HepG2 (cell line): ENCODE measurements around the gene CFAP100. TPM values are rescaled to one million over a fixed set of nuclear protein-coding genes. Genes with fewer than 3 reads are reported as not detected.
A peak's percentile ranks its signal among the peaks of the same experiment; 100 is the strongest.

Experiments used
- CBX2 ChIP-seq, 2 experiments: fragments of 200-600 bp in 1 of 2; sonication (generic); formaldehyde crosslinking in 1 of 2; IDR thresholded peaks; 2 replicates each; pipeline versions ENCODE4 v1.7.0 to v1.8.1; 2018 to 2022; ENCODE audit warnings: low read depth in 2 of 2, low read length in 1 of 2, mild to moderate bottlenecking in 1 of 2, missing genetic modification reagents in 1 of 2
- HMG20B ChIP-seq: conservative IDR thresholded peaks from 2 replicates; pipeline ENCODE4 v1.6.1; 2016; ENCODE audit warnings: missing genetic modification reagents, missing compliant biosample characterization
- KMT2A ChIP-seq: sonication (generic); formaldehyde crosslinking; IDR thresholded peaks from 2 replicates; pipeline ENCODE4 v1.4.0; 2020; ENCODE audit warnings: missing genetic modification reagents
- LCORL ChIP-seq, 2 experiments: fragments of 450-650 bp in 1 of 2; sonication (generic) in 1 of 2; formaldehyde crosslinking in 1 of 2; IDR thresholded peaks; 2 replicates each; pipeline versions ENCODE4 v1.5.0 to v1.6.1; 2017 to 2020; ENCODE audit warnings: antibody characterized with exemption in 1 of 2, missing genetic modification reagents in 1 of 2
- ONECUT2 ChIP-seq: sonication (generic); formaldehyde crosslinking; IDR thresholded peaks from 2 replicates; pipeline ENCODE4 v1.4.0; 2020; ENCODE audit warnings: missing genetic modification reagents
- RFXAP ChIP-seq: sonication (generic); formaldehyde crosslinking; IDR thresholded peaks from 2 replicates; pipeline ENCODE4 v1.4.0; 2020; ENCODE audit warnings: missing genetic modification reagents, borderline replicate concordance
- SAFB2 ChIP-seq: sonication (generic); formaldehyde crosslinking; IDR thresholded peaks from 2 replicates; pipeline ENCODE4 v1.5.1; 2020; ENCODE audit warnings: missing genetic modification reagents, low read depth, mild to moderate bottlenecking, borderline replicate concordance
- SALL1 ChIP-seq: sonication (generic); formaldehyde crosslinking; IDR thresholded peaks from 2 replicates; pipeline ENCODE4 v1.8.0; 2022; ENCODE audit warnings: mild to moderate bottlenecking, missing genetic modification reagents
- TAF1 ChIP-seq: sonication (generic); formaldehyde crosslinking; IDR thresholded peaks from 2 replicates; pipeline ENCODE4 v1.4.0; 2020; ENCODE audit warnings: missing genetic modification reagents
- TCF7 ChIP-seq: sonication (generic); IDR thresholded peaks from 2 replicates; pipeline ENCODE4 v1.6.1; 2016; ENCODE audit warnings: antibody characterized with exemption, low read depth
- ZFP36L1 ChIP-seq: sonication (generic); formaldehyde crosslinking; IDR thresholded peaks from 2 replicates; pipeline ENCODE4 v1.8.0; 2022; ENCODE audit warnings: mild to moderate bottlenecking, missing genetic modification reagents, moderate library complexity
- ZMYM4 ChIP-seq: sonication (generic); formaldehyde crosslinking; IDR thresholded peaks from 2 replicates; pipeline ENCODE4 v1.8.1; 2023; ENCODE audit warnings: mild to moderate bottlenecking, missing genetic modification reagents
- ZNF180 ChIP-seq: sonication (generic); formaldehyde crosslinking; IDR thresholded peaks from 2 replicates; pipeline ENCODE4 v1.4.0; 2020; ENCODE audit warnings: low read depth, missing genetic modification reagents, borderline replicate concordance
- ZNF510 ChIP-seq: sonication (generic); formaldehyde crosslinking; IDR thresholded peaks from 2 replicates; pipeline ENCODE4 v1.4.0; 2020; ENCODE audit warnings: low read depth, mild to moderate bottlenecking, missing genetic modification reagents
- ZNF670 ChIP-seq: sonication (generic); formaldehyde crosslinking; IDR thresholded peaks from 2 replicates; pipeline ENCODE4 v1.8.0; 2022; ENCODE audit warnings: mild to moderate bottlenecking, missing genetic modification reagents, borderline replicate concordance
- ZNF678 ChIP-seq: sonication (generic); formaldehyde crosslinking; IDR thresholded peaks from 2 replicates; pipeline ENCODE4 v1.4.0; 2020; ENCODE audit warnings: mild to moderate bottlenecking, missing genetic modification reagents
- polyA plus RNA-seq, 8 experiments: library from polyadenylated mRNA; depleted of rRNA in 3 of 8; stranded (reverse) in 7 of 8; unstranded in 1 of 8; fragments of >200 nt; fragmentation: Illumina TruSeq in 4 of 8; extraction: Trizol in 4 of 8; gene quantifications; 2 replicates each; pipeline versions ENCODE4 v1.2.1 to v1.2.3, GENCODE V29; 2011 to 2016; ENCODE audit warnings: low read depth in 4 of 8, missing spikeins in 1 of 8, mixed read lengths in 1 of 8; ENCODE audit not compliant: insufficient read depth in 1 of 8
- total RNA-seq, 5 experiments: library from RNA; depleted of rRNA; stranded (reverse); fragments of >200 nt; fragmentation: Illumina TruSeq; extraction: Trizol; gene quantifications; 2 replicates each; pipeline ENCODE4 v1.2.3, GENCODE V29; 2016; ENCODE audit warnings: low read depth in 1 of 5
- TF ChIP-seq, protein P1 (sequence below): sonication (generic); formaldehyde crosslinking; IDR thresholded peaks from 2 replicates; pipeline ENCODE4 v1.8.1; 2022; ENCODE audit warnings: low read depth, mild to moderate bottlenecking, missing genetic modification reagents
- TF ChIP-seq, protein P2 (sequence below): sonication (generic); formaldehyde crosslinking; IDR thresholded peaks from 2 replicates; pipeline ENCODE4 v1.5.0; 2020; ENCODE audit warnings: missing genetic modification reagents
- TF ChIP-seq, protein P3 (sequence below): IDR thresholded peaks from 2 replicates; pipeline ENCODE4 v1.6.1; 2016
- TF ChIP-seq, protein P4 (sequence below): sonication (generic); formaldehyde crosslinking; IDR thresholded peaks from 2 replicates; pipeline ENCODE4 v1.5.0; 2020; ENCODE audit warnings: missing genetic modification reagents, mild to moderate bottlenecking, borderline replicate concordance
- TF ChIP-seq, protein P5 (sequence below): sonication (generic); formaldehyde crosslinking; IDR thresholded peaks from 2 replicates; pipeline ENCODE4 v1.4.0; 2020; ENCODE audit warnings: missing genetic modification reagents, mild to moderate bottlenecking, borderline replicate concordance

Gene CFAP100
- total and polyA plus RNA-seq, 2 of the 13 experiments (the other 11 are each of a cell fraction or from before 2014, with no cell fraction given), result 0.32 TPM; not detected in 1

DNA sequence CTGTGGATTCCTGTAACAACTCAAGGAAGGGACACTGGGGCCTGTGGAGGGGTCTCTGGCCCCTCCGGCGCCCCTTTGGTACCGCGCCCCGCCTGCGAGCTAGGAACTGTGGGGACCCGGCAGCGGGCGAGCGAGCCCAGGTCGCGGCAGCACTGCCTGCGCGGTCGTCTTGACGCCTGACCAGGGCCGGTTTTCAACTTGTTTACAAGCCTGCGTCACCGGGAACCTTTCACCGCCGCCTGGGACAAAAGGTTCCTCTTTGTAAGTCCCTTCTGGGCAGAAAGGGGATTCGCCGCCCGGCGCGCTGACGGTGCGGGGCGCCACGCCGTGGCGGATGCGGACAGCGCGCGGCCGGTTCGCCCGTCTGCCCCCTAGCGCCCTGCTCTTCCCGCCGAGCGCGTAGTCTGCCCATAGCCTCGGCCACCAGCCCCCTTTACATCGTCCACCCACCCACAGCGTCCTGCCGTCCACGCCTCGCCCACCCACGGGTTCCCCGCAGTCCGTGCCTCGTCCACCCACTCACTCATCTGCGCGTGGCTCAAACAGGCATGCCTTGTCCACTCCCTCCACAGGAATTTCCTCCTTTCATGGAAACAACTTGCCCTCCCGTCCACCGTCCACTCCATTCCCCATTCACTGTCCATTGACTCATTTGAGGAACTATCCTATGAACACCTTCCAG lies 5.5 kb upstream of the CFAP100 start (continued):
- TF ChIP-seq HMG20B (CRISPR knock-in tag), result no peak
- TF ChIP-seq ZFP36L1, result no peak
- TF ChIP-seq, protein P1, sequence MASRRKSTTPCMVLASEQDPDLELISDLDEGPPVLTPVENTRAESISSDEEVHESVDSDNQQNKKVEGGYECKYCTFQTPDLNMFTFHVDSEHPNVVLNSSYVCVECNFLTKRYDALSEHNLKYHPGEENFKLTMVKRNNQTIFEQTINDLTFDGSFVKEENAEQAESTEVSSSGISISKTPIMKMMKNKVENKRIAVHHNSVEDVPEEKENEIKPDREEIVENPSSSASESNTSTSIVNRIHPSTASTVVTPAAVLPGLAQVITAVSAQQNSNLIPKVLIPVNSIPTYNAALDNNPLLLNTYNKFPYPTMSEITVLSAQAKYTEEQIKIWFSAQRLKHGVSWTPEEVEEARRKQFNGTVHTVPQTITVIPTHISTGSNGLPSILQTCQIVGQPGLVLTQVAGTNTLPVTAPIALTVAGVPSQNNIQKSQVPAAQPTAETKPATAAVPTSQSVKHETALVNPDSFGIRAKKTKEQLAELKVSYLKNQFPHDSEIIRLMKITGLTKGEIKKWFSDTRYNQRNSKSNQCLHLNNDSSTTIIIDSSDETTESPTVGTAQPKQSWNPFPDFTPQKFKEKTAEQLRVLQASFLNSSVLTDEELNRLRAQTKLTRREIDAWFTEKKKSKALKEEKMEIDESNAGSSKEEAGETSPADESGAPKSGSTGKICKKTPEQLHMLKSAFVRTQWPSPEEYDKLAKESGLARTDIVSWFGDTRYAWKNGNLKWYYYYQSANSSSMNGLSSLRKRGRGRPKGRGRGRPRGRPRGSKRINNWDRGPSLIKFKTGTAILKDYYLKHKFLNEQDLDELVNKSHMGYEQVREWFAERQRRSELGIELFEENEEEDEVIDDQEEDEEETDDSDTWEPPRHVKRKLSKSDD (CRISPR knock-in tag), result 0 out of 2 replicates have a peak, but pooled peaks have one; percentile 72
- no peak for TF ChIP-seq LCORL (IDR thresholded peaks at IDR 0.05)
- peak; percentile 94 for TF ChIP-seq LCORL (CRISPR knock-in tag; IDR thresholded peaks at IDR 0.05)
- TF ChIP-seq TAF1 (CRISPR knock-in tag), result peak; percentile 51; the same call in 1 of the 2 replicates
- TF ChIP-seq RFXAP (CRISPR knock-in tag), result peak; percentile 86
- TF ChIP-seq CBX2 (IDR thresholded peaks at IDR 0.05; ENCODE audit: low read depth, low read length), result no peak
- TF ChIP-seq CBX2 (CRISPR knock-in tag; IDR thresholded peaks at IDR 0.05; ENCODE audit: low read depth), result no peak; the same call in 1 of the 2 replicates
- no peak for TF ChIP-seq ZNF670 (CRISPR knock-in tag)
- TF ChIP-seq ZNF678 (CRISPR knock-in tag), result peak; percentile 86; the same call in 1 of the 2 replicates
- TF ChIP-seq, protein P2, sequence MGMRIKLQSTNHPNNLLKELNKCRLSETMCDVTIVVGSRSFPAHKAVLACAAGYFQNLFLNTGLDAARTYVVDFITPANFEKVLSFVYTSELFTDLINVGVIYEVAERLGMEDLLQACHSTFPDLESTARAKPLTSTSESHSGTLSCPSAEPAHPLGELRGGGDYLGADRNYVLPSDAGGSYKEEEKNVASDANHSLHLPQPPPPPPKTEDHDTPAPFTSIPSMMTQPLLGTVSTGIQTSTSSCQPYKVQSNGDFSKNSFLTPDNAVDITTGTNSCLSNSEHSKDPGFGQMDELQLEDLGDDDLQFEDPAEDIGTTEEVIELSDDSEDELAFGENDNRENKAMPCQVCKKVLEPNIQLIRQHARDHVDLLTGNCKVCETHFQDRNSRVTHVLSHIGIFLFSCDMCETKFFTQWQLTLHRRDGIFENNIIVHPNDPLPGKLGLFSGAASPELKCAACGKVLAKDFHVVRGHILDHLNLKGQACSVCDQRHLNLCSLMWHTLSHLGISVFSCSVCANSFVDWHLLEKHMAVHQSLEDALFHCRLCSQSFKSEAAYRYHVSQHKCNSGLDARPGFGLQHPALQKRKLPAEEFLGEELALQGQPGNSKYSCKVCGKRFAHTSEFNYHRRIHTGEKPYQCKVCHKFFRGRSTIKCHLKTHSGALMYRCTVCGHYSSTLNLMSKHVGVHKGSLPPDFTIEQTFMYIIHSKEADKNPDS (CRISPR knock-in tag), result no peak
- TF ChIP-seq SALL1, result peak; percentile 69
- no peak for TF ChIP-seq ONECUT2
- TF ChIP-seq, protein P3, sequence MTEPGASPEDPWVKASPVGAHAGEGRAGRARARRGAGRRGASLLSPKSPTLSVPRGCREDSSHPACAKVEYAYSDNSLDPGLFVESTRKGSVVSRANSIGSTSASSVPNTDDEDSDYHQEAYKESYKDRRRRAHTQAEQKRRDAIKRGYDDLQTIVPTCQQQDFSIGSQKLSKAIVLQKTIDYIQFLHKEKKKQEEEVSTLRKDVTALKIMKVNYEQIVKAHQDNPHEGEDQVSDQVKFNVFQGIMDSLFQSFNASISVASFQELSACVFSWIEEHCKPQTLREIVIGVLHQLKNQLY (CRISPR knock-in tag), result no peak
- no peak for TF ChIP-seq ZNF180 (CRISPR knock-in tag)
- TF ChIP-seq, protein P4, sequence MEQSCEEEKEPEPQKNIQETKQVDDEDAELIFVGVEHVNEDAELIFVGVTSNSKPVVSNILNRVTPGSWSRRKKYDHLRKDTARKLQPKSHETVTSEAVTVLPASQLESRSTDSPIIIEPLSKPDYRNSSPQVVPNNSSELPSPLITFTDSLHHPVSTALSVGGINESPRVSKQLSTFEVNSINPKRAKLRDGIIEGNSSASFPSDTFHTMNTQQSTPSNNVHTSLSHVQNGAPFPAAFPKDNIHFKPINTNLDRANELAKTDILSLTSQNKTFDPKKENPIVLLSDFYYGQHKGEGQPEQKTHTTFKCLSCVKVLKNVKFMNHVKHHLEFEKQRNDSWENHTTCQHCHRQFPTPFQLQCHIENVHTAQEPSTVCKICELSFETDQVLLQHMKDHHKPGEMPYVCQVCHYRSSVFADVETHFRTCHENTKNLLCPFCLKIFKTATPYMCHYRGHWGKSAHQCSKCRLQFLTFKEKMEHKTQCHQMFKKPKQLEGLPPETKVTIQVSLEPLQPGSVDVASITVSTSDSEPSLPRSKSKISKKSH (CRISPR knock-in tag), result no peak
- peak; percentile 63; the same call in 1 of the 2 replicates for TF ChIP-seq SAFB2 (CRISPR knock-in tag)
- TF ChIP-seq ZNF510, result no peak
- TF ChIP-seq ZMYM4 (CRISPR knock-in tag), result peak; percentile 82
- TF ChIP-seq, protein P5, sequence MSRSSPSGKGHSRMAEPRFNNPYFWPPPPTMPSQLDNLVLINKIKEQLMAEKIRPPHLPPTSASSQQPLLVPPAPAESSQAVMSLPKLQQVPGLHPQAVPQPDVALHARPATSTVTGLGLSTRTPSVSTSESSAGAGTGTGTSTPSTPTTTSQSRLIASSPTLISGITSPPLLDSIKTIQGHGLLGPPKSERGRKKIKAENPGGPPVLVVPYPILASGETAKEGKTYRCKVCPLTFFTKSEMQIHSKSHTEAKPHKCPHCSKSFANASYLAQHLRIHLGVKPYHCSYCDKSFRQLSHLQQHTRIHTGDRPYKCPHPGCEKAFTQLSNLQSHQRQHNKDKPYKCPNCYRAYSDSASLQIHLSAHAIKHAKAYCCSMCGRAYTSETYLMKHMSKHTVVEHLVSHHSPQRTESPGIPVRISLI, result no peak
- TF ChIP-seq TCF7, result no peak
- TF ChIP-seq KMT2A (CRISPR knock-in tag), result peak; percentile 57; the same call in 1 of the 2 replicates
